Skeletal muscle tissue (tissue), 4 donors: Measurements from ENCODE around the gene CBX6. TPM values are rescaled to one million over a fixed set of nuclear protein-coding genes. Genes with fewer than 3 reads are reported as not detected.

ENCODE experiments used
- H3K27ac ChIP-seq: one replicate; pipeline ENCODE4 v1.7.0; 2013; ENCODE audit warnings: mild to moderate bottlenecking, low read depth, low read length, inconsistent platforms
- H3K27me3 ChIP-seq, 3 donors: one replicate each; pipeline ENCODE4 v1.7.0; 2013; ENCODE audit warnings: low read length in 3 of 3; ENCODE audit not compliant: control insufficient read depth in 3 of 3, insufficient read depth in 3 of 3
- H3K36me3 ChIP-seq, 3 donors: one replicate each; pipeline ENCODE4 v1.7.0; 2013; ENCODE audit warnings: low read length in 3 of 3; ENCODE audit not compliant: control insufficient read depth in 3 of 3, insufficient read depth in 3 of 3
- H3K4me1 ChIP-seq, 3 donors: one replicate each; pipeline ENCODE4 v1.7.0; 2013; ENCODE audit warnings: low read length in 3 of 3, mild to moderate bottlenecking in 3 of 3; ENCODE audit not compliant: control insufficient read depth in 3 of 3, insufficient read depth in 3 of 3
- H3K4me3 ChIP-seq, 3 donors: one replicate each; pipeline ENCODE4 v1.7.0; 2013; ENCODE audit warnings: low read length in 3 of 3
- H3K9ac ChIP-seq, 3 donors: one replicate each; pipeline ENCODE4 v1.7.0; 2013; ENCODE audit warnings: low read length in 3 of 3, mild to moderate bottlenecking in 3 of 3, moderate library complexity in 2 of 3, low read depth in 1 of 3
- H3K9me3 ChIP-seq, 3 donors: one replicate each; pipeline ENCODE4 v1.7.0; 2013; ENCODE audit warnings: low read length in 3 of 3; ENCODE audit not compliant: control insufficient read depth in 3 of 3
- total RNA-seq: library from RNA; depleted of rRNA; stranded (reverse); fragments of >200 nt; gene quantifications from one replicate; pipeline ENCODE4 v1.2.3, GENCODE V29; 2014
- donor health status: Osteomylitis.

CBX6 gene
- total RNA-seq, 1 donor from 2014 or later = 19.3 TPM

DNA sequence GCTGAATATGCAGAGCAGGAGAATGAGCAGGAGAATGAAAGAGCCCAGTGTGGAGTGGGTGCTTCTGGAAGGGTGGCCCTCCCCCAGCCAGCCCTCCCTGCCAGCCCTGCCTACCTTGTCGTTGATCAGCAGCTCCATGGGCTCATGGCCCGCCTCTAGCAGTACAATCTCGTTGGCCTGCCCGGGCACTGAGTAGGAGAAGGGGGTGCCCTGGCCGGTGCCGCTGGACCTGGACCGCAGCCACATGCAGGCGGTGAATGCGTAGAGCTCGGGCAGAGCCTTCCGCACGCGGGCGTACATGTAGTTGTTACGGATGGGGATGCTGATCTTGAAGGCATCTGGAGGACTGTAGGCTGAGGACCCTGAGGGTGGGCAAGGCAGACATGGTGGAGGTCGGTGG is 45.6 kb downstream of the CBX6 start:
- Histone ChIP-seq H3K4me3 (no peak overlapping the region), H3K27ac (no peak overlapping the region), H3K36me3 (no peaks in the 10 kb centered on the region), H3K9ac (no peak overlapping the region), H3K9me3 (no peaks in the 10 kb centered on the region), H3K4me1 (no peaks in the 10 kb centered on the region), H3K27me3 (peaks cover 12 to 15% (median 15%) of the 10 kb centered on the region in 3 donors)

DNA sequence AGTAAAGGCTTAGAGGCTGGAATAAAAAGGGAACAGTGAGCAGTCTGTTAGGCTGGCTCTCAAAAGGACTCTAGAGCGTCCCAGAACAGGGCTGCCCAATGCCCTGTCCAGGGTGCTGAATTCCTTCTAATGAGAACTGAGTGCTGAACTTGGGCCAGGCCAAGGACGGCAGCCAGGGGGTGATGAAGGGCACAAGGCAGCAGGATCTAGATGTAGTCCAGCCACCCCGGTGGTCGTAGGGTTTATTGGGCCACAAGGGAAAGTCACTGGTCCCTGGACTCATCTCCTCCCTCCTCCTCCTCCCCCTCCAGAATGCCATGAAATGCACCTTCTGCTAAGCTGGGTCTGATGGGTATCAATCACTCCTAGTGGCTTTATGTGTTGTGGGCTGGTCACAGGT is 47.4 kb downstream of the CBX6 start:
- no peak overlapping the region for H3K9ac ChIP-seq
- no peaks in the 10 kb centered on the region for H3K4me1 ChIP-seq
- H3K36me3 ChIP-seq = no peaks in the 10 kb centered on the region
- H3K27ac ChIP-seq = no peak overlapping the region
- H3K4me3 ChIP-seq = no peak overlapping the region
- no peaks in the 10 kb centered on the region for H3K9me3 ChIP-seq
- H3K27me3 ChIP-seq = peaks cover 10 to 22% (median 12%) of the 10 kb centered on the region in 3 donors

DNA sequence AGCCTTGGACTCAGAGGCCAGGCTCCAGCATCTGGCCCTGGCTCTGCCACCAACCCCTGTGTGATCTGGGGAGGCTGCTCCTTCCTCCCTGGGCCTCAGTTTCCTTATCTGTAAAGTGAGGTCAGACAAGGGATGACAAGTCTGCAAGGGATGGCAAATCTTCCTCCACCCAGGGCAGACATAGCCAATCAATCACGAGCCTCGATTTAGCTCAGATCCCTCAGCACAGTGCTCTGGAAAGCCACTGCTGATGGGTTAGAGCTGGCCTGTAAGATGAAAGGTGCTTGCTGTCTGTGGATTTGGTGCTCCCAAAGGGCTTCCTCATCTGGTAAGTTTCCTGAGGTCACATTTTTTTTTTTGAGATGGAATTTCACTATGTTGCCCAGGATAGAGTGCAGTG is 48.4 kb downstream of the CBX6 start:
- H3K9ac ChIP-seq = no peak overlapping the region
- no peak overlapping the region for H3K4me3 ChIP-seq
- no peaks in the 10 kb centered on the region for H3K36me3 ChIP-seq
- no peaks in the 10 kb centered on the region for H3K4me1 ChIP-seq
- H3K27ac ChIP-seq = no peak overlapping the region
- no peaks in the 10 kb centered on the region for H3K9me3 ChIP-seq
- peaks cover 13 to 22% (median 14%) of the 10 kb centered on the region in 3 donors for H3K27me3 ChIP-seq

DNA sequence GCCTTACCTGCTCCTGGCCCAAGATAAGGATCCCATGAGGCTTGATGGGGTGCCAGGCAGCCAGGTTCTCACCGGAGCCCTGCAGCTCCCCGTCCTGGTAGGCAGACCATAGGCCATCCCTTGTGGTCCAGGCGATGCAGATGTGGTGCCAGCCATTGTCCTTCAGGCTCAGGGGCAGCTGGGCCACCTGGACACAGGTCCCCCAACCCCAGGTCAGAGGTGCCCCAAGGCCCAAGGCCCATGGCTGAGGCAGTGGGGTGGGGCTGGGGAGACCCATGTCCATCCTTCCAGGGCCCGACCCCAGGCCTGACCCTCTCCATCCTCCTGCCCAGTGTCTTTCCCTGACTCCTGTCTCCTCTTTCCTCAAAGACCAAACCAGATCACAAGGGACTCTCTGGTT is 48.9 kb downstream of the CBX6 start:
- Histone ChIP-seq H3K36me3 (no peaks in the 10 kb centered on the region), H3K9ac (no peak overlapping the region), H3K4me3 (no peak overlapping the region)

DNA sequence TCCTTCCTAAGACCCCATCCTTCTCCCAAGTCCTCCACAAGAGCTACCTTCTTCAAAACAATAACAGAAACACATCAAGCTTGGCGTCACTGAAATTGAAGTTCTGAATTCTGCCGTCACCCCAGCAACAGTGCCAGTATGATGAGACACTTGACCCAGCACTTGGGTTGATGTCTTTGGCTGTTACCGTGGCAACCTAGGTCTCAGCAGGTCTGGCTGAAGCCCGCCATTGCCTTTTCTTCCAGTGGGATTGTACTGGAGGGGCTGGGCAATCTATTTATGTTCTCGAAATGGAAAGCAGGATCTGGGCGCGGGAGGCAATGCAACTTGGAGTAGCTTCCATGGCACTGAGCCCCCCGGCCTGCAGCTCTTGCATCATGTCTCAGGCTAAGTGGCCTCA is 52.0 kb downstream of the CBX6 start:
- Histone ChIP-seq H3K27me3 (peaks cover 7 to 24% (median 14%) of the 10 kb centered on the region in 3 donors), H3K4me3 (no peak overlapping the region), H3K9ac (no peak overlapping the region), H3K27ac (no peak overlapping the region), H3K9me3 (no peaks in the 10 kb centered on the region), H3K4me1 (no peaks in the 10 kb centered on the region), H3K36me3 (no peaks in the 10 kb centered on the region)

More for the DNA sequence above, 48.9 kb downstream of the CBX6 start:
- Histone ChIP-seq H3K4me1 (no peaks in the 10 kb centered on the region), H3K27me3 (peaks cover 7 to 20% (median 11%) of the 10 kb centered on the region in 3 donors), H3K27ac (no peak overlapping the region), H3K9me3 (no peaks in the 10 kb centered on the region)

DNA sequence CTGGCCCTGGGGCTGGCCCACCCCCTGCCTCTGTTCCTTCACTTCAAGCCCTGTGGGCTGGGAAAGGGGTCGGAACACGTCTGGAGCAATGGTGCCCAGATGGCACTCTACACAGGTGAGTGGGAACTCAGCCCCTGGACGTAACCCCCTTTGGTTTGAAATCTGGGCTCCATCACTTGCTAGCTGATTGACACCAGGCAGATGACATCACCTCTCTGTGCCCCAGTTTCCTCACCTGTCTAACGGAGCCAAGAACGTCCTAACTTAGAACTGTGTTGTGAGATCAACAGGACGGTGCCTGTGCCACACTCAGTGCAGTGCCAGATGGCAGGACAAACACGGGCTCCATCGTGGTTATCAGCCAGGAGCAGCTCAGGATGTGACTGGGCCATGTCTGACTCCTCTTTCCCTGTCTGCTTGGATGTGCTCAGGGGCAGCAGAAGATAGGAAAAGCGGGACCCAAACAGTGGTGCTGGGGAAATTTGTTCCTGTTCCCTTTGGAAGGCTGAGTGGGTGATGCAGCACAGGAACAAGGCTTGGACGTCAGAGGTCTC is 52.6 kb downstream of the CBX6 start:
- H3K27ac ChIP-seq = no peak overlapping the region
- peaks cover 7 to 27% (median 16%) of the 10 kb centered on the region in 3 donors for H3K27me3 ChIP-seq
- no peaks in the 10 kb centered on the region for H3K36me3 ChIP-seq
- no peak overlapping the region for H3K9ac ChIP-seq
- no peaks in the 10 kb centered on the region for H3K9me3 ChIP-seq
- no peaks in the 10 kb centered on the region for H3K4me1 ChIP-seq
- H3K4me3 ChIP-seq = no peak overlapping the region

DNA sequence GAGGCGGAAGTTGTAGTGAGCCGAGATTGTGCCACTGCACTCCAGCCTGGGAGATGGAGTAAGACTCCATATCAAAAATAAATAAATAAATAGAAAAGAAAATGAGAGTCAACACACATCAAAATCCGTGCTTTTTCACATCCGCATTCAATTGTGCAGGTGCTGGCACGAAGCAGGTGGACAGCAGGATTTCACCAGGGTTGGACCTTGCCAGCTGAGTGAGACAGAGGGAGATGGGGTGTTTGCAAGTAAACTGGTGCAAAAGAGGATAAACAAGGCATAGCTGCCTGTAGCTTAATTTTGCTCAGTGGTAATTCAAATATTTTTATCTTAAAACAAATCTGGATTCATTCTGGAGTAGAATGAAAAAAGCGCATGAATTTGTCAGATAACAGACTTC is 54.8 kb downstream of the CBX6 start:
- Histone ChIP-seq H3K4me3 (no peak overlapping the region), H3K27ac (no peak overlapping the region), H3K4me1 (no peaks in the 10 kb centered on the region), H3K36me3 (no peaks in the 10 kb centered on the region), H3K9ac (no peak overlapping the region), H3K27me3 (peaks cover 12 to 32% (median 21%) of the 10 kb centered on the region in 3 donors), H3K9me3 (no peaks in the 10 kb centered on the region)

DNA sequence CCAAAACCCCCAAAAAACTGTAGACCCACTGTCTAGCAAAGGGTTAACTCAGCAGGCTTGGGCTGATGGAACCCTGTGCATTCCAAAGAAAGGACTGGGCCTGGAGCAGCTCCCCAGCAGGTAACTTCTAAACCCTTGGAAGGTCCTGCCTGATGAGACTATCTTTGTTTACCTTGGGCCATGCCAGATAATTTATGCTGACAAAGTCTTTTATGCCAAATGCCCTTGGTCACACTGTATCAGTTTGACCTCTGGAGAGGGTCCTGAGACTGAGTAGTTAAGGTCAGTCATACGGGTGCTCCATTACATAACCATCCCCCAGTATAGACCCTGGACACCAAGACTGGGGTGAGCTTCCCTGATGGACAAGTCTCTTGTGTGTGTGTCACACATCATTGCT is 56.2 kb downstream of the CBX6 start:
- H3K36me3 ChIP-seq = no peaks in the 10 kb centered on the region
- H3K9ac ChIP-seq = no peak overlapping the region
- H3K4me3 ChIP-seq = no peak overlapping the region
- H3K27ac ChIP-seq = no peak overlapping the region
- H3K9me3 ChIP-seq = no peaks in the 10 kb centered on the region
- peaks cover 12 to 26% (median 21%) of the 10 kb centered on the region in 3 donors for H3K27me3 ChIP-seq
- no peaks in the 10 kb centered on the region for H3K4me1 ChIP-seq

Other genes starting within 250 kb of the CBX6 start
- 0.52 TPM for gene FAM227A, start 215.8 kb downstream of the CBX6 start, total RNA-seq
- 14.1 TPM for gene CBY1, start 215.6 kb downstream of the CBX6 start, total RNA-seq
- 63.7 TPM for gene TOMM22, start 190.3 kb downstream of the CBX6 start, total RNA-seq
- gene JOSD1, start 171.3 kb downstream of the CBX6 start, total RNA-seq = 25.1 TPM
- 19.3 TPM for gene GTPBP1, start 166.3 kb downstream of the CBX6 start, total RNA-seq
- gene SUN2, start 116.2 kb downstream of the CBX6 start, total RNA-seq = 40.2 TPM
- gene DNAL4, start 78.1 kb downstream of the CBX6 start, total RNA-seq = 12.0 TPM
- gene NPTXR, start 28.2 kb downstream of the CBX6 start, total RNA-seq = 1.6 TPM
- 0.52 TPM for gene APOBEC3A, start 85.4 kb upstream of the CBX6 start, total RNA-seq
- 1.6 TPM for gene APOBEC3B, start 110.1 kb upstream of the CBX6 start, total RNA-seq
- gene APOBEC3C, start 142.0 kb upstream of the CBX6 start, total RNA-seq = 1.6 TPM
- gene APOBEC3D, start 148.9 kb upstream of the CBX6 start, total RNA-seq = 0.52 TPM
- gene APOBEC3F, start 168.6 kb upstream of the CBX6 start, total RNA-seq = 1.0 TPM
- 6.3 TPM for gene APOBEC3G, start 205.1 kb upstream of the CBX6 start, total RNA-seq
- not detected for gene APOBEC3H, start 225.0 kb upstream of the CBX6 start, total RNA-seq